Gastroesophageal sphincter (tissue), 3 donors: Measurements from ENCODE around the gene PNPLA7.

Experiments used
- CTCF ChIP-seq, 4 experiments: fragments of 200-600 bp in 2 of 4; fragments of 450-650 bp in 2 of 4; sonication (generic) in 1 of 4; IDR thresholded peaks; one replicate each; pipeline ENCODE4 v1.5.1; 2017 to 2019; ENCODE audit warnings: antibody characterized with exemption in 4 of 4, mild to moderate bottlenecking in 2 of 4, moderate library complexity in 2 of 4
- POLR2A ChIP-seq, 2 donors: fragments of 450-650 bp; IDR thresholded peaks; one replicate each; pipeline ENCODE4 v1.6.1; 2017; ENCODE audit warnings: antibody characterized with exemption in 2 of 2, mild to moderate bottlenecking in 2 of 2, moderate library complexity in 1 of 2
- POLR2AphosphoS5 ChIP-seq: sonication (generic); formaldehyde crosslinking; IDR thresholded peaks from one replicate; pipeline ENCODE4 v1.6.1; 2017; ENCODE audit warnings: antibody characterized with exemption

- TF ChIP-seq CTCF (IDR thresholded peaks at IDR 0.05) (no peak), POLR2A (IDR thresholded peaks at IDR 0.05) (no peak), POLR2AphosphoS5 (no peak)
These were observed 82.3 kb downstream of the PNPLA7 start for GRCh38 chr9:137467896-137468295.
